ENCODE measurements around the gene RPS28. TPM values are rescaled to one million over a fixed set of nuclear protein-coding genes. Genes with fewer than 3 reads are reported as not detected.
"Not testable (repeated sequence)": the region's sequence is repeated elsewhere in the genome, so short reads cannot be mapped to it uniquely, and the experiment has no call there.

RPS28 gene
- 1,396 TPM for polyA plus RNA-seq (2013, experiment 1 of 4)
- 1,388 TPM for polyA plus RNA-seq (2013, experiment 2 of 4)
- 1,341 TPM for polyA plus RNA-seq (2013, experiment 3 of 4)
- 1,493 TPM for polyA plus RNA-seq (2013, experiment 4 of 4)

DNA sequence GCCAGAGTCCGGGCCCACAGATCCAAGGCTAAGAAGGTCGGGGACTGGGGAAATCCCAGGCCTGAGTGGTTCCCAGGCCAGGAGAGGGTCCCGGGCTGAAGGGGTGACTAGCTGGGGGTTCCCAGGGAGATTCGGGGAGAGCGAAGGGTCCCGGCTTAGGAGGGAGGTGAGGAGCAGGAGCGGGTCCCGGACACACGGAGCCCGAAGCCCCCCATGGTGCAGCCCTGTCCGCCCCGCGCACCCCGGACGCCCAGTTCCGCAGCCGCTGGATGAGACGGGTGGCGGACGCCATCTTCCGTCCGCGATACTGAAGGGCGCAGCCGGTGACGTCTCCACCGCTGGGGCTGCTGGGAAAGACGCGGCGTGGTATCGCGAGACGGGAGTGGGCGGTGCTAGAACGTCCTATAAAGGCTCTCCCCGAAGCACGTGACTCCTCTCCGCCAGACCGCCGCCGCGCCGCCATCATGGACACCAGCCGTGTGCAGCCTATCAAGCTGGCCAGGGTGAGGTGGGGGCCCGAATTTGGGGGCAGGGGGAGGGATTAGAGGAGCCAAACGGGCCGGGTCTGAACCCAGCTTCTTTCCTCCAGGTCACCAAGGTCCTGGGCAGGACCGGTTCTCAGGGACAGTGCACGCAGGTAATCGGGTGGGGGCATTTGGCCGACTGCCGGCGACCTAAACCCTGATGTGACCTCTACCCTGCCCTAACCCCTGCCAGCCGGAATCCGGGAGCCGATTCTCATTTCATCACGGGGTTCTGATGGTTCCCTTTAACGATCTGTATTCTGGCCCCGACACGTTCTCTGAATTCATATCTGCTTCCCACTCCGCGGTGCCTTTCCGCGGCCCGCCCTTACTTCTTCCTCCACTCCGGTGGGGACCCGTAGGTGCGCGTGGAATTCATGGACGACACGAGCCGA is at the start of gene RPS28, which contains the start of gene NDUFA7:
TSS of gene RPS28 (plus strand) at position 430 of the 919 bp plus-strand sequence. CDS start at position 465, 35 bp downstream.
TSS of gene NDUFA7 (minus strand) at position 309 of the 919 bp plus-strand sequence. CDS start at position 292, 17 bp downstream.
- Histone ChIP-seq H3K27ac (ENCODE audit: insufficient read depth, low read depth, low read length, poor library complexity, severe bottlenecking) (peak within 1 kb of the TSS; percentile 88), H3K9me3 (ENCODE audit: control insufficient read depth, low read length) (no peaks in the 10 kb centered on the region), H3K36me3 (ENCODE audit: control insufficient read depth, insufficient read depth, low read length) (peaks cover 8% of the 10 kb centered on the region), H3K27me3 (ENCODE audit: control insufficient read depth, insufficient read depth, low read length, poor library complexity, severe bottlenecking) (no peaks in the 10 kb centered on the region), H3K4me1 (ENCODE audit: control insufficient read depth, insufficient read depth, low read length) (peaks cover 19% of the 10 kb centered on the region), H3K4me3 (ENCODE audit: insufficient read depth, low read depth, low read length) (peak within 1 kb of the TSS; percentile 87)
- WGBS, 2 experiments, result 0% methylated on average over 72 of the region's 72 CpGs

DNA sequence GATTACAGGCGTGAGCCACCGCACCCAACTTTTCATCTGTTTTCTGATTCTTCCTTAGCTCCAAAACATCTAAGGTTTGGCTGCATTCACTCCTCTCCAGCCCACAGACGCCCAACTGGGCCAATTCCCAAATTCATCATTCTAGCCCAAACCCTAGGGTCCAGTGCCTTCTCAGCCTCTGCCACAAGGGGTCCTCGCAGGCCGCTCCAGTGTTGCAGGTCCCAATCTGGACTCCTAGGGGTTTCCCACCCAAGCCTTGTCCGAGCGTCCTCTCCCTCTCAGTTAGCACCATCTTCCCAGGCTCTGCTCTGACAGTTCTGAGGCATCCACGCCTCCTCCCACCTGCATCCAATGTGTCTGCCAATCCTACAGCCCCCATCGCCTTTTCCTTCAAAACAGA is 44.8 kb upstream of the RPS28 start:
- H3K27ac ChIP-seq (ENCODE audit: insufficient read depth, low read depth, low read length, poor library complexity, severe bottlenecking); H3K36me3 ChIP-seq (ENCODE audit: control insufficient read depth, insufficient read depth, low read length); H3K27me3 ChIP-seq (ENCODE audit: control insufficient read depth, insufficient read depth, low read length, poor library complexity, severe bottlenecking); H3K4me3 ChIP-seq (ENCODE audit: insufficient read depth, low read depth, low read length); H3K9me3 ChIP-seq (ENCODE audit: control insufficient read depth, low read length); H3K4me1 ChIP-seq (ENCODE audit: control insufficient read depth, insufficient read depth, low read length): not testable (repeated sequence)
- WGBS, 2 experiments, result no CpG with 5 or more reads among the region's 9 CpGs

DNA sequence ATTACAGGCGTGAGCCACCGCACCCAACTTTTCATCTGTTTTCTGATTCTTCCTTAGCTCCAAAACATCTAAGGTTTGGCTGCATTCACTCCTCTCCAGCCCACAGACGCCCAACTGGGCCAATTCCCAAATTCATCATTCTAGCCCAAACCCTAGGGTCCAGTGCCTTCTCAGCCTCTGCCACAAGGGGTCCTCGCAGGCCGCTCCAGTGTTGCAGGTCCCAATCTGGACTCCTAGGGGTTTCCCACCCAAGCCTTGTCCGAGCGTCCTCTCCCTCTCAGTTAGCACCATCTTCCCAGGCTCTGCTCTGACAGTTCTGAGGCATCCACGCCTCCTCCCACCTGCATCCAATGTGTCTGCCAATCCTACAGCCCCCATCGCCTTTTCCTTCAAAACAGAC is 30.0 kb upstream of the RPS28 start:
- not testable (repeated sequence) for H3K4me1 ChIP-seq (ENCODE audit: control insufficient read depth, insufficient read depth, low read length); H3K36me3 ChIP-seq (ENCODE audit: control insufficient read depth, insufficient read depth, low read length); H3K9me3 ChIP-seq (ENCODE audit: control insufficient read depth, low read length); H3K27me3 ChIP-seq (ENCODE audit: control insufficient read depth, insufficient read depth, low read length, poor library complexity, severe bottlenecking); H3K27ac ChIP-seq (ENCODE audit: insufficient read depth, low read depth, low read length, poor library complexity, severe bottlenecking); H3K4me3 ChIP-seq (ENCODE audit: insufficient read depth, low read depth, low read length)
- no CpG with 5 or more reads among the region's 9 CpGs for WGBS, 2 experiments

DNA sequence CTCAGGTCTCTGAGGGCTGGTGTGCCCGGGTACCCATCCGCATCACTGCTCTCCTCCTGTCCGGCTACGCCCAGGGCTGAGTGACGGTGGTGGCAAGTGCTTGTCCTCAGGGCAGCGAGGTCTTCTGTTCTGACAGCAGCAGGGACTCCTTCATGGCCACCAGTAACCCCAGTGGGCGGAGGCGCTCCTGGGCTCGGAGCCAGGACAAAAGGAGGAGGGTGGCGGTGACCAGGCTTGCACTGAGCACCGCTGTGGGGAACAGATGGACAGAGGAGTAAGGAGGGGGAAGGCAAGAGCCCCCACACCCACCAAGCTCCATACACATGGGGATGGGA is 19.0 kb upstream of the RPS28 start:
- Histone ChIP-seq H3K36me3 (ENCODE audit: control insufficient read depth, insufficient read depth, low read length) (no peaks in the 10 kb centered on the region), H3K4me3 (ENCODE audit: insufficient read depth, low read depth, low read length) (no peak overlapping the region), H3K27me3 (ENCODE audit: control insufficient read depth, insufficient read depth, low read length, poor library complexity, severe bottlenecking) (no peaks in the 10 kb centered on the region), H3K27ac (ENCODE audit: insufficient read depth, low read depth, low read length, poor library complexity, severe bottlenecking) (no peak overlapping the region), H3K4me1 (ENCODE audit: control insufficient read depth, insufficient read depth, low read length) (no peaks in the 10 kb centered on the region), H3K9me3 (ENCODE audit: control insufficient read depth, low read length) (no peaks in the 10 kb centered on the region)
- 94% methylated on average over 11 of the region's 11 CpGs for WGBS, 2 experiments

DNA sequence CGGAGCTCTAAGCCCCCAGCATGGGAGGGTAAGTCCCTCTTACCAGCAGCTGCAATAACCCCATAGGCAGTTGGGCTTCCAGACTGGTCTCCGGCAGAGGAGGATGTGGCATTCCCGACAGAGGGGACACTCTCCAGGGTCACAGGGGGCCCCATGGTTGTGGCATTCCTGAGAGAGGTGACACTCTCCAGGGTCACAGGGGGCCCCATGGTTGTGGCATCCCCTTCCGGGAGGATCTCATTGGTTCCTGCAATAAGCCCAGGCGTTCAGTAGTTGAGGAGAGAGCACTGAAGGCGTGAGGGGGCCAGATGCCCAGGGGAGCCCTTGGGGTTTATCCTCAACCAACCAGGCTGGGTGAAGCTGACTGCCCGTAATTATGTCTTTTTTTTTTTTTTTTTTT is 18.6 kb upstream of the RPS28 start:
- H3K9me3 ChIP-seq (ENCODE audit: control insufficient read depth, low read length), result no peaks in the 10 kb centered on the region
- no peaks in the 10 kb centered on the region for H3K36me3 ChIP-seq (ENCODE audit: control insufficient read depth, insufficient read depth, low read length)
- no peak overlapping the region for H3K4me3 ChIP-seq (ENCODE audit: insufficient read depth, low read depth, low read length)
- no peaks in the 10 kb centered on the region for H3K27me3 ChIP-seq (ENCODE audit: control insufficient read depth, insufficient read depth, low read length, poor library complexity, severe bottlenecking)
- WGBS, 2 experiments, result 93 to 94% methylated on average over 7 of the region's 7 CpGs
- H3K4me1 ChIP-seq (ENCODE audit: control insufficient read depth, insufficient read depth, low read length), result no peaks in the 10 kb centered on the region
- no peak overlapping the region for H3K27ac ChIP-seq (ENCODE audit: insufficient read depth, low read depth, low read length, poor library complexity, severe bottlenecking)

DNA sequence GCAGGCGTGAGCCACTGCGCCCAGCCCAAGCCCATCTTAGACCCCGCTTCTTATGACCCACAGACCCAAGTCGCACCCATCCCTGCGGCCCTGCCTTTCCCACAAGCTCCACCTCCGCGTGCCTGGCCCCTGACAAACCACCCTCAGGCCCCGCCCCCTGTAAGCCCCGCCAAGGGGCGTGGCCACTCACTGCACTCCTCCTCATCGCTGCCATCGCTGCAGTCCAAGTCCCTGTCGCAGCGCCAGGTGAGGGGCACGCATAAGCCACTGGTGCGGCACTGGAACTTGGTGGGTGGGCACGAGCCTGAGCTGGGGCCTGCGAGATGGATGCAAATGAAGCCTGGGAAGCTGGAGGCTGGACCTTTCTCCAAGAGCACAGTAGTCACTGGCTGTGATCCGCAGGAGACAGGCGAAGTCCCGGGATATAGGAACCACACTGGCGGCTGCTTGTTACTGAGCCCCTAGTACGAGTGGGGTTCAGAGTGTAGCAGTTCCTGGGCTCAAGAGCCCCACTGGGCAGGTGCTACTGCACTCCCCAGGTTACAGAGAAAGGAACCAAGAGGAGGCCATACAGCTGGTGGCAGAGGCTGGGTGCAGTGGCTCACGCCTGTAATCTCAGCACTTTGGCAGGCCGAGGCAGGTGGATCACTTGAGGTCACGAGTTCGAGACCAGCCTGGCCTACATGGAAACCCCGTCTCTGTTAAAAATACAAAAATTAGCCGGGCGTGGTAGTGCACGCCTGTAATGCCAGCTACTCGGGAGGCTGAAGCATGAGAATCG is 16.3 kb upstream of the RPS28 start:
- no peaks in the 10 kb centered on the region for H3K27me3 ChIP-seq (ENCODE audit: control insufficient read depth, insufficient read depth, low read length, poor library complexity, severe bottlenecking)
- H3K27ac ChIP-seq (ENCODE audit: insufficient read depth, low read depth, low read length, poor library complexity, severe bottlenecking), result no peak overlapping the region
- no peaks in the 10 kb centered on the region for H3K36me3 ChIP-seq (ENCODE audit: control insufficient read depth, insufficient read depth, low read length)
- H3K4me1 ChIP-seq (ENCODE audit: control insufficient read depth, insufficient read depth, low read length), result no peaks in the 10 kb centered on the region
- no peaks in the 10 kb centered on the region for H3K9me3 ChIP-seq (ENCODE audit: control insufficient read depth, low read length)
- 67 to 68% methylated on average over 33 of the region's 33 CpGs for WGBS, 2 experiments
- no peak overlapping the region for H3K4me3 ChIP-seq (ENCODE audit: insufficient read depth, low read depth, low read length)

DNA sequence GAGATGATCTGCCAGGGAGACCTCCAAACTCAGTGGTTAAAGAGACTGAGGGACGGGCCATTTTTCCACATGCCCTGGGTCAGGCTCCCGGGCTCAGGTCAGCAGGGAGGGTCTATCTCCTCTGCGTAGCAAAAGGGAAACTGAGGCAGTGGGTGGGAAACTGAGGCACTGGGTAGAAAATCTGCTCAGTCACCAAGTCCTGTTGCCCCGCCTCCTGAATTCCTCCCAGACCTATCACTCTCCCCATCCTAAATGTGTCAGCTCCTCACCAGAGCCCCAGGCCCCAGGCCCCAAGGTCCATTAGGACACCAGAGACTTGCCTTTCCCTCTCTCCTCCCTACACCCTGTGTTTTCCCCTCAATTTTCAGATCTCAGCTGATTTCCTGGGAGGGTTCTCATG is 15.5 kb upstream of the RPS28 start:
- no peak overlapping the region for H3K27ac ChIP-seq (ENCODE audit: insufficient read depth, low read depth, low read length, poor library complexity, severe bottlenecking)
- H3K4me3 ChIP-seq (ENCODE audit: insufficient read depth, low read depth, low read length), result no peak overlapping the region
- H3K4me1 ChIP-seq (ENCODE audit: control insufficient read depth, insufficient read depth, low read length), result no peaks in the 10 kb centered on the region
- no peaks in the 10 kb centered on the region for H3K27me3 ChIP-seq (ENCODE audit: control insufficient read depth, insufficient read depth, low read length, poor library complexity, severe bottlenecking)
- WGBS, 2 experiments, result 72 to 74% methylated on average over 4 of the region's 4 CpGs
- H3K36me3 ChIP-seq (ENCODE audit: control insufficient read depth, insufficient read depth, low read length), result no peaks in the 10 kb centered on the region
- H3K9me3 ChIP-seq (ENCODE audit: control insufficient read depth, low read length), result no peaks in the 10 kb centered on the region

DNA sequence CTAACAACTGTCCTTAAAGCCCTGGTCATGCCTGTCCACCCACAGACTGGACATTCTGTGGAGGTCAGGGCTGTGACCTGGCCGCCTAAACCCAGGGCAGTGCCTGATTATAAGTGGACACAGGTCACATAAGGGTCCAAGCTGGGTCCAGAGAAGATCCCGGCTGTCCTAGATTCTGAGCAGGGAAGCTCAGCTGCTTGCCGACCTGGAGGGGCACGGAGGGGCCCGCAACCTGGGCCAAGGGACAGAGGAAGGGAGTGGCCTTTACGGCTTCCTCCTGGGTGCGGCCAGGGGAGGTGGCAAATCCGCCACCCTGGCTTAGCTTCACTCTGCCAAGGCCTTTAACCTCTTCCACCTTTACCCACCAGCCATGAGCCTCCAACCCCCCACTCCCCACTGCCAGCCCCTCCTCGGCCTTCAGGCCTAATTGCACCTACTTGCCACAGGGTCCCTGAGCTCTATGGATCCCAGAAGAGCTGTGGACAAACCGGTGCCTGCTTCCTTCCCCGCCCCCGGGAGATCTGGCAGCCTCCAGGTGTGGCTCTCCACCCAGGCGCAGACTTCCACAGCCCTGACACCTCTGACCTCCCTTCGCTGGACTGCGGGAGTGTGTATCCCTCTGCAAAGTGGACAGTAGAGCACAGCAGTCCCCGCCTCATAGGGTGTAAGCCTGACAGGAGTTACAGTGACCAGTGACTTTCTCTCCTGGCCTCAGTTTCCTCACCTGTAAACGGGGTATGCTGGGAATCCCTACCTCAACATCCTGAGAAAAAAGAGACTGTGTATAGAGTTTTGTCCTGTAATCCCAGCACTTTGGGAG is 14.9 kb upstream of the RPS28 start:
- WGBS, 2 experiments, result 89 to 92% methylated on average over 17 of the region's 17 CpGs
- Histone ChIP-seq H3K36me3 (ENCODE audit: control insufficient read depth, insufficient read depth, low read length) (no peaks in the 10 kb centered on the region), H3K4me1 (ENCODE audit: control insufficient read depth, insufficient read depth, low read length) (no peaks in the 10 kb centered on the region), H3K27ac (ENCODE audit: insufficient read depth, low read depth, low read length, poor library complexity, severe bottlenecking) (no peak overlapping the region), H3K27me3 (ENCODE audit: control insufficient read depth, insufficient read depth, low read length, poor library complexity, severe bottlenecking) (no peaks in the 10 kb centered on the region), H3K4me3 (ENCODE audit: insufficient read depth, low read depth, low read length) (no peak overlapping the region), H3K9me3 (ENCODE audit: control insufficient read depth, low read length) (no peaks in the 10 kb centered on the region)

DNA sequence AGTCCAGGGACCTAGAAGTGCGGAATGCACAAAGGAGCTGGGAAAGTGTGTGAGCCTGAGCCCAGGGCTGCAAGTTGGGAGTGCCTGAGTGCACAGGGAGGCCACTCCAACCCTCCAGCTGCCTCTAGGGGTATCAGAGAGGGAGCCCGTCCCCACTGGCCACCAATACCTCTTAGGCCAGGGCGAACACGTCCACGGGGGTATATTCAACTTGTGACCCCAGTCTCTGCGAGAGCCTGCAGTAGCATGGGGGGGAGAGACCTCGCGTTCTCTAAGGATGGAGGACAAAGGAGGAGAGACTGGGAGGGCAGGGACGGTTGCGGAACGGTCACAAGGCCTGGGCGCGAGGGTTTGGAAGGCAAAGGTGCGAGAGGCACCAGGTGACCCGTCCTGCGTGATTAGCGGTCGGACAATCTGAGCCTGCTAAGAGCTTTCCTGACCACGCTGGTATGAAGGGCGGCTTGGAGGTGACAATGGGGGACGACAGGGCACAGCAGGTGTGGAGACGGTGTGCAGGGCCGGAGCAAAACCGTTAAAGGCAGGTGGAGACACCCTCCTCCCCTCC is 13.8 kb upstream of the RPS28 start:
- H3K27ac ChIP-seq (ENCODE audit: insufficient read depth, low read depth, low read length, poor library complexity, severe bottlenecking), result no peak overlapping the region
- H3K4me3 ChIP-seq (ENCODE audit: insufficient read depth, low read depth, low read length), result peak overlapping the region; percentile 63
- H3K9me3 ChIP-seq (ENCODE audit: control insufficient read depth, low read length), result no peaks in the 10 kb centered on the region
- H3K36me3 ChIP-seq (ENCODE audit: control insufficient read depth, insufficient read depth, low read length), result peaks cover 5% of the 10 kb centered on the region
- H3K4me1 ChIP-seq (ENCODE audit: control insufficient read depth, insufficient read depth, low read length), result no peaks in the 10 kb centered on the region
- H3K27me3 ChIP-seq (ENCODE audit: control insufficient read depth, insufficient read depth, low read length, poor library complexity, severe bottlenecking), result no peaks in the 10 kb centered on the region
- 5 to 7% methylated on average over 24 of the region's 24 CpGs for WGBS, 2 experiments
